ENCODE results near the gene ZPR1. TPM values are rescaled to one million over a fixed set of nuclear protein-coding genes. Genes with fewer than 3 reads are reported as not detected.
A peak's percentile ranks its signal among the peaks of the same experiment; 100 is the strongest.
"Not testable (repeated sequence)": the region's sequence is repeated elsewhere in the genome, so short reads cannot be mapped to it uniquely, and the experiment has no call there.

ZPR1 gene
- total and polyA plus RNA-seq, 11 donors: 6.2 to 59.4 (median 27.1) TPM

GRCh38 chr11:116835042-116835772 lies 47.4 kb upstream of the ZPR1 start:
- ATAC-seq: peak in 2 of 4 donors; percentile 53 to 78
- Histone ChIP-seq H3K27me3 (no peaks in the 10 kb centered on the region), H3K36me3 (no peaks in the 10 kb centered on the region), H3K9me3 (no peaks in the 10 kb centered on the region), H3K4me3 (peak overlapping the region in 11 of 12 donors; percentile 19 to 60 (median 46)), H3K4me1 (peaks cover 0 to 54% (median 28%) of the 10 kb centered on the region in 12 donors), H3K27ac (peak overlapping the region; percentile 69 to 90 (median 82))
- TF ChIP-seq POLR2A (IDR thresholded peaks at IDR 0.05) (no peak), CTCF (IDR thresholded peaks at IDR 0.05) (no peak)
- no peak for DNase-seq
- intact Hi-C loops (cut with DNase I): loop anchor here in 5 of 10 donors (1.0 to 5.0 kb wide), 3 partner anchors 43 to 44 kb away; partner anchors contain the start of gene APOA5 (in 5 of the 5)
- WGBS, 4 donors: 39 to 57% (median 45%) methylated on average over 24 to 28 of the region's 28 CpGs

GRCh38 chr11:116834535-116835041 lies 46.8 kb upstream of the ZPR1 start:
- H3K4me3 ChIP-seq: peak overlapping the region in 1 of 12 donors; percentile 47
- not testable (repeated sequence) for DNase-seq, H3K36me3 ChIP-seq, ATAC-seq, H3K9me3 ChIP-seq, H3K27me3 ChIP-seq
- peaks cover 0 to 49% (median 26%) of the 10 kb centered on the region in 12 donors for H3K4me1 ChIP-seq
- intact Hi-C loops (cut with DNase I): loop anchor here in 7 of 10 donors (1.0 to 5.0 kb wide), 3 partner anchors 42 to 44 kb away; partner anchors contain the start of gene APOA5 (in 7 of the 7)
- H3K27ac ChIP-seq: peak overlapping the region in 10 of 12 donors; percentile 69 to 90 (median 82)
- 73 to 90% (median 77%) methylated on average over 13 of the region's 13 CpGs for WGBS, 4 donors

GRCh38 chr11:116833816-116834534 lies 46.2 kb upstream of the ZPR1 start:
- Histone ChIP-seq H3K27me3 (no peaks in the 10 kb centered on the region), H3K4me3 (no peak overlapping the region), H3K4me1 (peaks cover 0 to 47% (median 24%) of the 10 kb centered on the region in 12 donors), H3K36me3 (no peaks in the 10 kb centered on the region), H3K9me3 (no peaks in the 10 kb centered on the region), H3K27ac (no peak overlapping the region)
- 76 to 84% (median 78%) methylated on average over 14 of the region's 14 CpGs for WGBS, 4 donors
- DNase-seq (no peak), ATAC-seq (no peak)
- TF ChIP-seq CTCF (IDR thresholded peaks at IDR 0.05) (no peak), POLR2A (IDR thresholded peaks at IDR 0.05) (no peak)
- intact Hi-C loops (cut with DNase I): loop anchor here in 3 of 10 donors (2.0 to 5.0 kb wide), 2 partner anchors 42 to 43 kb away; partner anchors contain the start of gene APOA5 (in 3 of the 3)

- Histone ChIP-seq H3K9me3 (no peaks in the 10 kb centered on the region), H3K4me1 (peaks cover 0 to 44% (median 24%) of the 10 kb centered on the region in 12 donors), H3K27ac (no peak overlapping the region), H3K36me3 (no peaks in the 10 kb centered on the region), H3K27me3 (no peaks in the 10 kb centered on the region), H3K4me3 (no peak overlapping the region)
- no peak for TF ChIP-seq CTCF (IDR thresholded peaks at IDR 0.05)
- no peak for TF ChIP-seq POLR2A (IDR thresholded peaks at IDR 0.05)
- ATAC-seq (no peak), DNase-seq (no peak)
- intact Hi-C loops (cut with DNase I): loop anchor here in 2 of 10 donors (5.0 kb wide), 1 partner anchor 41 kb away; the partner anchor contains the start of gene APOA5 (in 2 of the 2)
- 91 to 96% (median 92%) methylated on average over 10 of the region's 10 CpGs for WGBS, 4 donors
Measured at GRCh38 chr11:116833491-116833815, 45.6 kb upstream of the ZPR1 start.
